HepG2 (cell line): ENCODE data around the gene SCUBE2. TPM values are rescaled to one million over a fixed set of nuclear protein-coding genes. Genes with fewer than 3 reads are reported as not detected.

Experiments
- ATAC-seq: fragments of 200-7000 bp; cut with Tn5 transposase; 3 replicates; pipeline ENCODE4 v1.9.1; 2020; ENCODE audit warnings: mild to moderate bottlenecking, moderate library complexity
- BruUV-seq: library from RNA; stranded (reverse); fragments of 400-500 nt; replicated peaks from 2 replicates; lab custom pipeline; 2021; lab: Mats Ljungman, UMichigan
- CTCF ChIA-PET: fragments of 300-600 bp; formaldehyde crosslinking; extraction: SDS; loops from one replicate; lab custom pipeline; 2021; ENCODE audit warnings: low total read pairs, inconsistent platforms, low intra/inter-chr PET ratio; lab: Yijun Ruan, JAX
- POLR2A ChIA-PET: fragments of 350-600 bp; sonication (Branson Sonifier 250); formaldehyde crosslinking; loops from one replicate; lab custom pipeline; 2020; ENCODE audit warnings: antibody characterized with exemption, inconsistent platforms; lab: Yijun Ruan, JAX
- DNase-seq: peaks from one replicate; pipeline ENCODE4 v3.0.0-alpha.2; 2015; ENCODE audit warnings: low spot score
- FAIRE-seq: peaks from 3 replicates; lab custom pipeline; 2011; peaks lifted over from hg19 to GRCh38; lab: Jason Lieb, UNC
- H2AFZ ChIP-seq: one replicate; pipeline ENCODE4 v1.6.1; 2011; ENCODE audit warnings: low read length, inconsistent platforms
- H3K27ac ChIP-seq: fragments of 300-600 bp; 3 replicates; pipeline ENCODE4 v1.8.0; 2011; ENCODE audit warnings: mixed run types, mild to moderate bottlenecking, mixed read lengths, low read length, inconsistent platforms; ENCODE audit not compliant: insufficient read depth; ENCODE audit errors: extremely low read length
- H3K27me3 ChIP-seq, 2 experiments: fragments of 200-600 bp in 1 of 2; 2 replicates in 1 of 2; 3 replicates in 1 of 2; pipeline versions ENCODE4 v1.6.0 to v1.8.0; 2011; ENCODE audit warnings: low read length in 2 of 2, mild to moderate bottlenecking in 2 of 2, moderate library complexity in 2 of 2, inconsistent platforms in 1 of 2; ENCODE audit not compliant: insufficient read depth in 2 of 2, control insufficient read depth in 1 of 2
- H3K36me3 ChIP-seq, 2 experiments: fragments of 200-600 bp in 1 of 2; replicated peaks in 1 of 2; 2 replicates in 1 of 2; 3 replicates in 1 of 2; pipeline versions ENCODE4 v1.5.1 to v1.8.0; 2011; ENCODE audit warnings: low read length in 2 of 2, inconsistent platforms in 1 of 2; ENCODE audit not compliant: insufficient read depth in 2 of 2, control insufficient read depth in 1 of 2
- H3K4me1 ChIP-seq: 2 replicates; pipeline ENCODE4 v1.5.1; 2012; ENCODE audit warnings: low read length, inconsistent platforms; ENCODE audit not compliant: insufficient read depth
- H3K4me2 ChIP-seq: 2 replicates; pipeline ENCODE4 v1.6.0; 2011; ENCODE audit warnings: low read depth, low read length, inconsistent platforms
- H3K4me3 ChIP-seq, 3 experiments: fragments of 200-600 bp in 1 of 3; sonication (generic), shearing (Covaris generic) in 1 of 3; replicated peaks in 1 of 3; 2 replicates each; pipeline ENCODE4 v1.5.1; 2011 to 2016; ENCODE audit warnings: low read length in 3 of 3, inconsistent platforms in 2 of 3, low read depth in 2 of 3, mild to moderate bottlenecking in 2 of 3, control low read depth in 1 of 3, mixed read lengths in 1 of 3; ENCODE audit not compliant: insufficient read depth in 1 of 3
- H3K79me2 ChIP-seq: one replicate; pipeline ENCODE4 v1.6.1; 2011; ENCODE audit warnings: low read length, inconsistent platforms; ENCODE audit not compliant: insufficient read depth
- H3K9ac ChIP-seq: 2 replicates; pipeline ENCODE4 v1.6.0; 2011; ENCODE audit warnings: mild to moderate bottlenecking, low read depth, low read length, inconsistent platforms; ENCODE audit not compliant: insufficient read depth
- H3K9me3 ChIP-seq: 2 replicates; pipeline ENCODE4 v1.5.1; 2012; ENCODE audit warnings: mild to moderate bottlenecking, low read length
- H4K20me1 ChIP-seq: 2 replicates; pipeline ENCODE4 v1.6.0; 2011; ENCODE audit warnings: inconsistent platforms, mild to moderate bottlenecking, low read length, moderate library complexity; ENCODE audit not compliant: insufficient read depth
- AGO1 ChIP-seq: fragments of 200-400 bp; formaldehyde crosslinking; IDR thresholded peaks from 2 replicates; pipeline ENCODE4 v1.6.1; 2017; ENCODE audit warnings: mild to moderate bottlenecking, low read depth, low read length, moderate library complexity; ENCODE audit not compliant: poor library complexity, severe bottlenecking
- ARID2 ChIP-seq: sonication (generic); formaldehyde crosslinking; IDR thresholded peaks from 2 replicates; pipeline ENCODE4 v1.8.1; 2022; ENCODE audit warnings: mild to moderate bottlenecking, missing genetic modification reagents, borderline replicate concordance
- CBFB ChIP-seq: sonication (generic); formaldehyde crosslinking; IDR thresholded peaks from 2 replicates; pipeline ENCODE4 v1.4.0; 2020; ENCODE audit warnings: missing genetic modification reagents
- HMG20B ChIP-seq: conservative IDR thresholded peaks from 2 replicates; pipeline ENCODE4 v1.6.1; 2016; ENCODE audit warnings: missing genetic modification reagents, missing compliant biosample characterization
- HNF4G ChIP-seq, 2 experiments: sonication (generic) in 1 of 2; formaldehyde crosslinking in 1 of 2; IDR thresholded peaks; 2 replicates each; pipeline versions ENCODE4 v1.4.0 to v1.6.1; 2011 to 2020; ENCODE audit warnings: borderline replicate concordance in 2 of 2, low read depth in 2 of 2, mild to moderate bottlenecking in 2 of 2, low read length in 1 of 2, missing genetic modification reagents in 1 of 2, moderate library complexity in 1 of 2
- HOXA3 ChIP-seq: sonication (generic); formaldehyde crosslinking; IDR thresholded peaks from 2 replicates; pipeline ENCODE4 v1.5.0; 2020; ENCODE audit warnings: missing genetic modification reagents
- NFIB ChIP-seq: sonication (generic); formaldehyde crosslinking; IDR thresholded peaks from 2 replicates; pipeline ENCODE4 v1.9.0; 2021; ENCODE audit warnings: missing genetic modification reagents, mild to moderate bottlenecking, borderline replicate concordance
- PLRG1 ChIP-seq: fragments of 450-650 bp; conservative IDR thresholded peaks from 2 replicates; pipeline ENCODE4 v1.6.1; 2016
- RXRB ChIP-seq: IDR thresholded peaks from 2 replicates; pipeline ENCODE4 v1.6.1; 2016; ENCODE audit warnings: borderline replicate concordance, missing genetic modification reagents, missing compliant biosample characterization
- SUZ12 ChIP-seq: fragments of 150-350 bp; IDR thresholded peaks from 2 replicates; pipeline ENCODE4 v1.6.1; 2014; ENCODE audit warnings: low read depth, low read length
- THYN1 ChIP-seq: sonication (generic); formaldehyde crosslinking; IDR thresholded peaks from 2 replicates; pipeline ENCODE4 v1.8.1; 2023; ENCODE audit warnings: low read depth, mild to moderate bottlenecking, moderate library complexity, missing genetic modification reagents, borderline replicate concordance
- ZNF337 ChIP-seq: sonication (generic); formaldehyde crosslinking; IDR thresholded peaks from 2 replicates; pipeline ENCODE4 v1.5.1; 2020; ENCODE audit warnings: missing genetic modification reagents, low read depth, mild to moderate bottlenecking, borderline replicate concordance
- ZNF367 ChIP-seq: sonication (generic); formaldehyde crosslinking; IDR thresholded peaks from 2 replicates; pipeline ENCODE4 v1.4.0; 2020; ENCODE audit warnings: missing genetic modification reagents, borderline replicate concordance
- ZNF605 ChIP-seq: sonication (generic); formaldehyde crosslinking; IDR thresholded peaks from 2 replicates; pipeline ENCODE4 v1.8.0; 2022; ENCODE audit warnings: mild to moderate bottlenecking, missing genetic modification reagents
- ZSCAN25 ChIP-seq: sonication (generic); formaldehyde crosslinking; IDR thresholded peaks from 2 replicates; pipeline ENCODE4 v1.8.0; 2022; ENCODE audit warnings: mild to moderate bottlenecking, missing genetic modification reagents
- WGBS: methylation state at CpG from one replicate; pipeline ENCODE4 v1.1.6; 2017; ENCODE audit warnings: low lambda C conversion rate; 5-methylcytosine and 5-hydroxymethylcytosine counted together
- in situ Hi-C: cut with HindIII; loops from 2 replicates; pipeline ENCODE4 v1.10.0; 2017; ENCODE audit warnings: low pct_unique_long_range_greater_than_20kb; ENCODE audit not compliant: extremely low pct_ligation_motif_present
- intact Hi-C: fragments of 100-400 bp; cut with micrococcal nuclease; formaldehyde crosslinking; loops from one replicate; pipeline ENCODE4 v1.10.0; 2022; ENCODE audit not compliant: unreplicated experiment
- polyA plus RNA-seq, 8 experiments: library from polyadenylated mRNA; depleted of rRNA in 3 of 8; stranded (reverse) in 7 of 8; unstranded in 1 of 8; fragments of >200 nt; fragmentation: Illumina TruSeq in 4 of 8; extraction: Trizol in 4 of 8; gene quantifications; 2 replicates each; pipeline versions ENCODE4 v1.2.1 to v1.2.3, GENCODE V29; 2011 to 2016; ENCODE audit warnings: low read depth in 4 of 8, missing spikeins in 1 of 8, mixed read lengths in 1 of 8; ENCODE audit not compliant: insufficient read depth in 1 of 8
- total RNA-seq, 5 experiments: library from RNA; depleted of rRNA; stranded (reverse); fragments of >200 nt; fragmentation: Illumina TruSeq; extraction: Trizol; gene quantifications; 2 replicates each; pipeline ENCODE4 v1.2.3, GENCODE V29; 2016; ENCODE audit warnings: low read depth in 1 of 5
- TF ChIP-seq, protein P1 (sequence below): IDR thresholded peaks from 2 replicates; pipeline ENCODE4 v1.6.1; 2016; ENCODE audit warnings: missing compliant biosample characterization, missing genetic modification reagents, borderline replicate concordance
- TF ChIP-seq, protein P2 (sequence below): sonication (generic); formaldehyde crosslinking; IDR thresholded peaks from 2 replicates; pipeline ENCODE4 v1.4.0; 2020; ENCODE audit warnings: missing genetic modification reagents
- TF ChIP-seq, protein P3 (sequence below): sonication (generic); formaldehyde crosslinking; IDR thresholded peaks from 2 replicates; pipeline ENCODE4 v1.8.0; 2022; ENCODE audit warnings: missing genetic modification reagents, low read depth, mild to moderate bottlenecking, borderline replicate concordance
- TF ChIP-seq, protein P4 (sequence below): sonication (generic); formaldehyde crosslinking; IDR thresholded peaks from 2 replicates; pipeline ENCODE4 v1.8.0; 2022; ENCODE audit warnings: mild to moderate bottlenecking, missing genetic modification reagents

The SCUBE2 gene
- total and polyA plus RNA-seq, 2 of the 13 experiments (the other 11 are each of a cell fraction or from before 2014, with no cell fraction given) = 0.09 TPM; not detected in 1

DNA sequence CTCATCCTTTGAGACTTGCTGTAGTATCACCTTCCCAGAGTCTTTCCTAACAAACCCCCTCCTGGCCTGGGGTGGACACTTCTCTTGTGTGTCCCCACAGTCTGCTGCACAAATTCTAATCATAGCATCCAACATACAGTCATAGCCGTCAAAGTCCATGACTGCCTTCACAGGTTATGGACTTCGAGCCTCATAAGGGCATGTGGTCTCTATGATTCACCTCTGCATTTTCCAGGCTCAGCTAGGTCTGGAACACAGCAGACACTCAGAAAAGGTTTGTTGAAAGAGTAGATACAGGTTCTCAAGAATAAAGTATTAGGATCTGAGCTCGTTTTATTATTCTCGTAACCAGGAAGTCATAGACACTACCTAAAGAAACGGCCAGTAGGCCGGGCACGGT lies 13.2 kb upstream of the SCUBE2 start:
- intact Hi-C loops = no loop called here
- no peaks in the 10 kb centered on the region for H3K27me3 ChIP-seq
- CTCF ChIA-PET = no interaction called here
- WGBS = 37% methylated on average over 7 of the region's 7 CpGs
- ATAC-seq (peak; percentile 92), FAIRE-seq (no peak), DNase-seq (peak; percentile 74)
- H3K4me1 ChIP-seq = peaks cover 21% of the 10 kb centered on the region
- H3K4me2 ChIP-seq = no peak overlapping the region; the same call in 1 of the 2 replicates
- H3K4me3 ChIP-seq = no peak overlapping the region
- no peak overlapping the region for H3K27ac ChIP-seq
- H3K9me3 ChIP-seq = no peaks in the 10 kb centered on the region
- in situ Hi-C loops = no loop called here
- POLR2A ChIA-PET = no interaction called here
- no peak overlapping the region for H2AFZ ChIP-seq
- BruUV-seq = no TSS peak
- no peak overlapping the region for H3K9ac ChIP-seq
- H3K36me3 ChIP-seq = no peaks in the 10 kb centered on the region
- H4K20me1 ChIP-seq = no peaks in the 10 kb centered on the region
- H3K79me2 ChIP-seq = no peaks in the 10 kb centered on the region
- TF ChIP-seq ARID2 (CRISPR knock-in tag) (no peak), HNF4G (IDR thresholded peaks at IDR 0.05; ENCODE audit: borderline replicate concordance, low read depth, low read length) (0 out of 2 replicates have a peak, but pooled peaks have one; percentile 34), HNF4G (CRISPR knock-in tag; IDR thresholded peaks at IDR 0.05; ENCODE audit: borderline replicate concordance, low read depth) (no peak), THYN1 (no peak), CBFB (CRISPR knock-in tag) (no peak), HOXA3 (CRISPR knock-in tag) (no peak), ZSCAN25 (peak; percentile 77), ZNF367 (CRISPR knock-in tag) (no peak), HMG20B (no peak), RXRB (CRISPR knock-in tag) (0 out of 2 replicates have a peak, but pooled peaks have one; percentile 34), NFIB (CRISPR knock-in tag) (no peak), AGO1 (no peak), SUZ12 (no peak), PLRG1 (no peak), ZNF337 (CRISPR knock-in tag) (no peak), ZNF605 (CRISPR knock-in tag) (no peak)
- TF ChIP-seq, protein P1, sequence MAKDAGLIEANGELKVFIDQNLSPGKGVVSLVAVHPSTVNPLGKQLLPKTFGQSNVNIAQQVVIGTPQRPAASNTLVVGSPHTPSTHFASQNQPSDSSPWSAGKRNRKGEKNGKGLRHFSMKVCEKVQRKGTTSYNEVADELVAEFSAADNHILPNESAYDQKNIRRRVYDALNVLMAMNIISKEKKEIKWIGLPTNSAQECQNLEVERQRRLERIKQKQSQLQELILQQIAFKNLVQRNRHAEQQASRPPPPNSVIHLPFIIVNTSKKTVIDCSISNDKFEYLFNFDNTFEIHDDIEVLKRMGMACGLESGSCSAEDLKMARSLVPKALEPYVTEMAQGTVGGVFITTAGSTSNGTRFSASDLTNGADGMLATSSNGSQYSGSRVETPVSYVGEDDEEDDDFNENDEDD (CRISPR knock-in tag) = peak; percentile 47; the same call in 1 of the 2 replicates
- TF ChIP-seq, protein P2, sequence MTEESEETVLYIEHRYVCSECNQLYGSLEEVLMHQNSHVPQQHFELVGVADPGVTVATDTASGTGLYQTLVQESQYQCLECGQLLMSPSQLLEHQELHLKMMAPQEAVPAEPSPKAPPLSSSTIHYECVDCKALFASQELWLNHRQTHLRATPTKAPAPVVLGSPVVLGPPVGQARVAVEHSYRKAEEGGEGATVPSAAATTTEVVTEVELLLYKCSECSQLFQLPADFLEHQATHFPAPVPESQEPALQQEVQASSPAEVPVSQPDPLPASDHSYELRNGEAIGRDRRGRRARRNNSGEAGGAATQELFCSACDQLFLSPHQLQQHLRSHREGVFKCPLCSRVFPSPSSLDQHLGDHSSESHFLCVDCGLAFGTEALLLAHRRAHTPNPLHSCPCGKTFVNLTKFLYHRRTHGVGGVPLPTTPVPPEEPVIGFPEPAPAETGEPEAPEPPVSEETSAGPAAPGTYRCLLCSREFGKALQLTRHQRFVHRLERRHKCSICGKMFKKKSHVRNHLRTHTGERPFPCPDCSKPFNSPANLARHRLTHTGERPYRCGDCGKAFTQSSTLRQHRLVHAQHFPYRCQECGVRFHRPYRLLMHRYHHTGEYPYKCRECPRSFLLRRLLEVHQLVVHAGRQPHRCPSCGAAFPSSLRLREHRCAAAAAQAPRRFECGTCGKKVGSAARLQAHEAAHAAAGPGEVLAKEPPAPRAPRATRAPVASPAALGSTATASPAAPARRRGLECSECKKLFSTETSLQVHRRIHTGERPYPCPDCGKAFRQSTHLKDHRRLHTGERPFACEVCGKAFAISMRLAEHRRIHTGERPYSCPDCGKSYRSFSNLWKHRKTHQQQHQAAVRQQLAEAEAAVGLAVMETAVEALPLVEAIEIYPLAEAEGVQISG (CRISPR knock-in tag) = no peak
- TF ChIP-seq, protein P3, sequence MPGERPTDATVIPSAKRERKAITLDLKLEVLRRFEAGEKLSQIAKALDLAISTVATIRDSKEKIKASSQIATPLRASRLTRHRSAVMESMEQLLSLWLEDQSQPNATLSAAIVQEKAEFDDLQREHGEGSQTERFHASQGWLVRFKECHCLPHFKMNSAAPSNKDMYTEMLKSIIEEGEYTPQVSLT = no peak
- TF ChIP-seq, protein P4, sequence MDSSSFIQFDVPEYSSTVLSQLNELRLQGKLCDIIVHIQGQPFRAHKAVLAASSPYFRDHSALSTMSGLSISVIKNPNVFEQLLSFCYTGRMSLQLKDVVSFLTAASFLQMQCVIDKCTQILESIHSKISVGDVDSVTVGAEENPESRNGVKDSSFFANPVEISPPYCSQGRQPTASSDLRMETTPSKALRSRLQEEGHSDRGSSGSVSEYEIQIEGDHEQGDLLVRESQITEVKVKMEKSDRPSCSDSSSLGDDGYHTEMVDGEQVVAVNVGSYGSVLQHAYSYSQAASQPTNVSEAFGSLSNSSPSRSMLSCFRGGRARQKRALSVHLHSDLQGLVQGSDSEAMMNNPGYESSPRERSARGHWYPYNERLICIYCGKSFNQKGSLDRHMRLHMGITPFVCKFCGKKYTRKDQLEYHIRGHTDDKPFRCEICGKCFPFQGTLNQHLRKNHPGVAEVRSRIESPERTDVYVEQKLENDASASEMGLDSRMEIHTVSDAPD = no peak
